GM19397 (cell line): ENCODE data around the gene SIGLEC9.

Experiments
- ATAC-seq: cut with Tn5 transposase; IDR thresholded peaks from one replicate; pipeline ENCODE4 v1.9.1; 2021; ENCODE audit warnings: mild to moderate bottlenecking, moderate library complexity; ENCODE audit not compliant: unreplicated experiment

SIGLEC9 gene

DNA sequence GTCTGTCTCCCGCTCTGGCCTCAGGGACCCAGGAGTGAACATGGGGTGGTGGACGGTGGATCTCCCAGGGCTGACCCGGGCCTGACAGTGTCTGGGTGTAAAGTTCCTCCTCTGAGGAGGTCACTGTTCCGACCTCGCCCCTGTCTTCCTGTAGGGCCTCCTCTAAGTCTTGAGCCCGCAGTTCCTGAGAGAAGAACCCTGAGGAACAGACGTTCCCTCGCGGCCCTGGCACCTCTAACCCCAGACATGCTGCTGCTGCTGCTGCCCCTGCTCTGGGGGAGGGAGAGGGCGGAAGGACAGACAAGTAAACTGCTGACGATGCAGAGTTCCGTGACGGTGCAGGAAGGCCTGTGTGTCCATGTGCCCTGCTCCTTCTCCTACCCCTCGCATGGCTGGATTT is at the start of gene SIGLEC9:
SIGLEC9 (plus strand) TSS at position 178 of the 400 bp plus-strand sequence; CDS start at position 247, 69 bp downstream.
- no peak for ATAC-seq

DNA sequence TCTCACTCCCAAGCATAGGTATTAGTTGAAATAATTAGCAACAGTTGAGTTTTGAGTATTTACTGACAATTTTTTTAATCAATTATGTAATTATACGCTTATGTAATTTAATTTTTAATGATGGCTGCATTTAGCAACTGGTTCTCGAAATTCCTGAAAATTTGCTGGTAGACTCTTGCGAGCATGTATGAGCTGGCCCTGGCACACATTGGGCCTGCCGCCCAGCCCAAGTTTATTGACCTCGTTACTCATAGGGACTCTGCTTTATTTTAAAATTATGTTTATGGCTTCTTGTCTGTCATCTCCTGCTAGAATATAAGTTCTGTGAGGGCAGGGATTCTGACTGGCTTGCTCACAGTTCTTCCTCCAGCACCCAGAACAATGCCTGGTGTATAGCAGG is 48.7 kb upstream of the SIGLEC9 start:
- ATAC-seq = no peak

GRCh38 chr19:51076631-51077213 is 48.0 kb upstream of the SIGLEC9 start:
- ATAC-seq = no peak

GRCh38 chr19:51078104-51078503 is 46.6 kb upstream of the SIGLEC9 start:
- ATAC-seq = no peak

GRCh38 chr19:51078731-51079130 is 46.0 kb upstream of the SIGLEC9 start:
- ATAC-seq = no peak

- ATAC-seq = no peak
These were observed 45.1 kb upstream of the SIGLEC9 start for GRCh38 chr19:51079481-51080110.

DNA sequence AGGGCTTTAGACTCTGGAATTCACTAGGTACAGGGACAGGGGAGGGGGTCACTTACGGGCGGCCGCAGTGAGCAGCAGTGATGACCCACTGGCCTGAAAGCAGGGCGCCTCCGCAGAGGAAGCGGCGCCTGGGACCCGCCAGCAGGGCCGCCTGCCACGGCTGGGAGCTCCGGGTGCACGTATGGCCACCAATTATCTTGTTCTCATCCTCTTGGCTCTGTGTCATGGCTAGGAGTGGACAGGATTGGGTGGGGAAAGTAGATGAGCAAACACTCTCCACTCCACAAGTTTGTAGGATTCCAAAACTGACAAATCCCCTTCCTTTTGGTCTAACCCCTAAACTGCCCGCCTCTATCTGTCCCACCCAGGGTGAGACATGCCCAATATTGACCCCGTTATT is 43.2 kb upstream of the SIGLEC9 start:
- no peak for ATAC-seq

DNA sequence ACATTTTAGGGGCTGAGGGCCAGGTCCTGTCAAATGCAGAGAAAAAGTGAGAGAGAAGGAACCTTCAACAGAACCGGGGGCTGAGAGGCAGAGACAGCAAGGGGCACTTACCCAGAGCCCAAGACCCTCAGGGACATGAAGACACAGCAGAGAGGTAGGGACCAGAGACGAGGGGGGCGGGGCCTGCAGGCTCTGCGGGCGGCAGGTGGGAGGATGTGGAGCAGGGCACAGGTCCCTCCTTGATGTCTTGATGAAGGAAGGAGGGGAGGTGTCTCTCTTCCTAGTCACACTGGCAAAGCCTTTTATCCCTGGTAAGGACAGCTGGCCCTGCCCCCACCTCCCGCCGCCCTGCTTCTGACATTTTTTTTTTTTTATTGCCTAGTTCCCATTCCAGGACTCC is 42.1 kb upstream of the SIGLEC9 start, which contains the start of gene KLK14:
KLK14 (minus strand) TSS at position 277 of the 400 bp plus-strand sequence; CDS start at position 4, 273 bp downstream.
- no peak for ATAC-seq

GRCh38 chr19:51083181-51083580 is 41.5 kb upstream of the SIGLEC9 start:
- no peak for ATAC-seq

DNA sequence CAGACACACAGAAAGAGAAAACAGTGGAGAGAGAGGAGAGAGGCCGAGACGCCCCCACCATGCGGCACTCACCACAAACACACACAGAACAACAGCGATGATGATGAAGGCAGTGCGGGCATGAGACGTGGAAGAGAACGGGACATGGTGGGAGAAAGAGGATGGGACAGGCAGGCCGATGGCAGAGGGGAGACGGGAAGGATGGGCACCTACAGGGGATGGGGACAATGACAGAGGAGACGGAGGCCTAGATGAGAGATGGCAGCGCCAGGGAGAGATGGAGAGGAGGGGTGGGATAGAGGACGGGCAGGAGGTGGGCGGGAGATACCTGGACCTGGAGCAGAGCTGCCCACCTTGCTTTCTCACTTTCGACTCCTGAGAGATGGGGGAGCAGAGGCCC is 40.9 kb upstream of the SIGLEC9 start:
- no peak for ATAC-seq

DNA sequence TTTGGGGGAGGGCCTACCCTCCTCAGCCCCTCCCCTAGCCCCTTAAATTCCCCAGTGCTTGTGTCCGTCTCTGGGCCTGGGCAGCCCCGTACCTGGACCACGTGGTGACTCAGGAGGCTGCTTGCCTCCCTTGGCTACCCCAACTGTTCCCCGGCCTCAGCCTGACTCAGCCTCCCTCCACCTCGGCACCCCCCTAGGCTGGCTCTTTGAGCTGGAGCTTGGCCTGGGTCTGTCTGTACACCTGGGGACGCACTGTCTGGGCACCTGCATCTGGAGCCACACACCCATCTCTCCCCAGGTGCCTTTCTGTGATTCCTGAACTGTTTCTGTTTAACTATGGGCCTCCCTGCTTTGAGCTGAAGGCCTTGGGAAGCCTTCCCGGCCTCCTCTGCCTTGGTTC is 40.2 kb upstream of the SIGLEC9 start:
- ATAC-seq = no peak

DNA sequence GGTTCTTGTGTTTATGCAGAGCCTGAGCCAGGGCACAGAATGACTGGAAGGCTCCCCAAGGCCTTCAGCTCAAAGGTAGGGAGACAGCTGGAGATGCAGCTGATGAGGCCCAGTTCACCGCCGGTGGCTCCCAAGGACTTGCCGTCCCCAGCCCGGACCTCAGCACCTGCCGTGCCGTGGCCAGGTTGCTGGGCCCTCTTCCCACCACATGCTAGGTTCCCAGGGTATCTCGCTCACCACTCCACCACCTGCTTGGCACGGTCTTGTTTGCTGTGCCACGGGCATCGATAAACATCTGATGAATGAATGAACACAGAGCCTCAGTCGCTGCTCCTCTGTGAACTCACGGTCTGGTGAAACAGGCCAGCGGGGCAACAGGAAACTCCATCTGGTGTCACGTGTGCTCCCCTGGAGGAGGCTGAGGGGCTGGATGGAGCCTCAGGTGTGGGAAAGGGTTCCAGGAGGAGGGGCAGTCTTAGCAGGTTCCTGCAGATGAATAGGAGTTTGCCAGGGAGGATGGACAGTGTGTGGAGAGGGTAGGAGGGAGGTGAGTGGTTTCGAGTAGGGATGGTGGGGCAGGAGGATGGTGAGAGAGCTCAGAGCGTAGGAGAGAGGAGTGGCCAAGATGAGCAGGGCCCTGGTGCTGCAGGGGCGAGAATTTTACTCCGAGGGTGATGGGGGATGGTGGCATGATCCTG is 38.4 kb upstream of the SIGLEC9 start:
- no peak for ATAC-seq

DNA sequence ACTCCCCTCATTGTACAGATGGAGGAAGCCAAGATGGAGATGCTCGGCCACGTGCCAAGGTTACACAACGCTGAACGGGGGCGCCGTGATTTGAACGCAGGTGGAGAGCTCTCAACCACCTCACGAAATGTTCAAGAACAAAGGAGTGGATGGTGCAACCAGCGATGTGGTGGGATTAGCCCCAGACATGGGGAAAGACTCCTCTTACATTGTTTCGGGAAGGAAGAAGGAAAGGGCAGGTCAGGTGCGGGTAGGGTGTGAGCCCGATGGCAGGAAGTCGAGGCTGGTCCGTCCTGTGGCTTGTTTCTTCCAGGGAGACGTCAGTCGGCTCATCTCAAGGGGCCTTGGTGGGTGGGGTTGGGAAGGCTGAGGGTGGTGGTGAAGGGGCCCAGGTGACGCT is 34.9 kb upstream of the SIGLEC9 start:
- no peak for ATAC-seq

DNA sequence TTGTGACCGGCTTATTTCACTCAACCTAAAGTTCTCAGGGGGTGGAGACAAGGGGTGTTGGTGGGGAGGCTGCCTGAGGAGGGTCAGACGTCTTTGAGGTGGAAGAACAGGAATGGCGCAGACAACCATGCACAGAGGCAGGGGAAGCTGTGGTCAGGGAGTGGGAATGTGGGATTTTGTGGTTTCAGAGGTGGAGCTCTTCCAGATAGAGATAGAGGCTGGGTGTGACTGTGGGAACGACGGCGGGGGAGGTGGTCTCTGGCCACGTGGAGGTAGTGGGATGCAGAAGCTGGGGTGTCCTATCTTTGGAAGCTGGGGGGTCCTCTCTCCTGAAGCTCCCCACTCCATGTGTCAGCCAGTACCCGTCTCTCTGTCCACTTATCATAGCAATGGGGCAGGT is 34.2 kb upstream of the SIGLEC9 start:
- ATAC-seq = no peak

- no peak for ATAC-seq
These were observed 33.6 kb upstream of the SIGLEC9 start for GRCh38 chr19:51091126-51091525.

DNA sequence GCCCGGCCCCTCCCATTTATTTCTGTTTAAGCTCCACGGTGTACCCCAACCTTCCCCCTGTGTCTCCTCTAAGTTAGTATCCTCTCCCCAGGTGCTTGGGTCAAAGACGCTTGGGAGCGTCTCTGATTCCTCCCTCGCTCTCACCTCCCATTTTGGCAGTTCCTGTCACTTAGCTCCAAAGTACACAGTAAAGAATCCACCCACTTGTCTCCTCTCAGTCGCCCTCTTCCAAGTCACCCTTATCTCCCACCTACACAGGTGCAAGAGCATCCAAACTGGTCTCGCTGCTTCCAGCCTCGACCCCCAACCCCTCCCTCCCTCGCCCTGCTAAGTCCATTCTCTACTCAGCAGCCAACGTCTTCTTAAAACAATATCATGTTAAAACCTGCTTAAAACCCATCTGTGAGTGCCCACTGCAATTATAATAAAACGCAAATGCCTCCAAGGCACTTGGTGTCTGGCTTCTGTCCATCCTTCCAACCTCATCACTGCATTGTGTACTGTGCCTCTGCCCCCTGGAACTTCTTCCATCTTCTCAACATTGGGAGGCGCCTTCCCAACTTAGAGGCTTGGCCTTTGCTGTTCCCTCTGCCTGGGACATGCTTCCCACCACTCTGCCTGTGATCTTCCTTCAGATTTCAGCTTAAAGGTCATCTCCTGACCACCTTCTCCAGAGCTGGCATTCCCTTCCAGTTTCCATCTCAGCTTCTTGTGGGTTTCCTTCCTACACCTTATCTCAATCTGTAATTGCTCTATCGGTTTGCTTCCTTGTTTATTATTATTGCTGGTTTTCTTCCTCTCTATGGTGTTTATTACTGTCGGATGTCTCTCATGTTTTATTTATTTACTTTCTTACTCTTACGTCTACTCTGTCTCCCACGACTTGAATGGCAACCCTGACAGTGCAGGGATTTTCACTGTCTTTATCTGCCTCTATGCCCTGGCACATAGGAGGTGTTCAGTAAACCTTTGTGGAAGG is 32.5 kb upstream of the SIGLEC9 start:
- ATAC-seq = no peak

GRCh38 chr19:51093101-51093500 is 31.6 kb upstream of the SIGLEC9 start:
- no peak for ATAC-seq

DNA sequence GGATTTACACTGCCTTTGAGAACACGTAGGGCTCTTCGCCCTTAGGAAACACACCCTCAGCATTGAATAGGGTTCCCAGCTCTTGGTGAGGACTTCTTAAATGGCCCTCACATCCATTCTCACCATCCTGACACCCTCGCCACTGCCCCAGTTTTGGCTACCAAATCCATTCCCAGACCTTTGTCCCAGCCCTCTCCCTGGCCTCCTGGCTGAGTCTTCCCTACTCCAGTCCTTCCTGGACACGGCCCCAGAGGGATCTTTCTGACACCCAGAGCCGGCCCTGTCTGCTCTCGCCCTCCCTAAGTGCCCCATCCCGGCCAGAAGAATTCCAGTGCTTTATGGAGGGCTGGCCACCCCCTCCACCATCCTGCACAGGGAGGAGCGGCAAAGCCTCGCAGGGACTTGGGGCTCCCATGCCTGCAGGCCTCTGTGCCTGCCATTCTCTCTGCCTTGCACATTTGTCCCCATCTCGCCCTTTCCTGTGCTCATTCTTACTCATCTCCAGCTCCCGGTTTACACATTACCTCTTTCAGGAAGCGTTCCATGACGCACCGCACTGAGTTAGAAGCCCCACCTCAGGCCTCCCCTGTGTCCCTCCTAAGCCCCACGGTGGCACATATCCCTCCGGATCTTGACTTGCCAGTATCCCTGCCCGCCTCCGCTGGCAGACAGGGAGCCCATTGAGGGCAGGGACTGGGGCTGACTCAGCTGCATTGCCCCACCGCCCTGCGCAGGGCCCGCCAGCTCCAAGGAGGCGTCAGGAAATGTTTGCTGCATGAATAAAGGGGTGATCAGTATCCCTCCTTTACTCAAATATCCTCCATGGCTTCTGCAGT is 31.0 kb upstream of the SIGLEC9 start:
- ATAC-seq = no peak

DNA sequence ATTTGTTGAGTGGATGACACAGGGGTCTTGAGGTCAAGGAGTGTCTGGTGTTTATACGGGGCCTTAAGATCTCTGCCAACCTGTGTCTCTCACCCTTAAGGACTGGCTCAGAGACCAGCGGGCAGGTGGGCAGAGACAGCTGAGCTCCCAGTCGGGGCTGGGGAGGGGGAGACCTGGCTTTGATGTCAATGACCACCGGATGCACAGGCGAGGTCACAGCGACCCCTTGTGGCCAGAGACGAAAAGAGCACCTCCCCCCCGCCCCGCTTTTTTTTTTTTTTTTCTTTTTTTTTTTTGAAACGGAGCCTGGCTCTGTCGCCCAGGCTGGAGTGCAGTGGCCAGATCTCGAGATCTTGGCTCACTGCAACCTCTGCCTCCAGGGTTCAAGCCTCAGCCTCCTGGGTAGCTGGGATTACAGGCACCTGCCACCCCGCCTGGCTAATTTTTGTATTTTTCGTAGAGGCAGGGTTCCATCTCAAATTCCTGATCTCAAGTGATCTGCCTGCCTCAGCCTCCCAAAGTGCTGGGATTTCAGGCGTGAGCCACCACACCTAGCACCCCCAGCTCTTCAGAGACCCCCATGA is 29.9 kb upstream of the SIGLEC9 start:
- no peak for ATAC-seq
